Smooth muscle cell (in vitro differentiated cells): Measurements from ENCODE around the gene MAPK11. TPM values are rescaled to one million over a fixed set of nuclear protein-coding genes. Genes with fewer than 3 reads are reported as not detected.
A peak's percentile ranks its signal among the peaks of the same experiment; 100 is the strongest.

Source experiments
- DNase-seq: peaks from one replicate; lab custom pipeline; 2025; ENCODE audit not compliant: unreplicated experiment; lab: John Stamatoyannopoulos, UW
- H2AFZ ChIP-seq: fragments of 200-600 bp; sonication (generic); 2 replicates; pipeline ENCODE4 v1.6.0; 2016; ENCODE audit warnings: antibody characterized with exemption, low read depth, mild to moderate bottlenecking
- H3F3A ChIP-seq: fragments of 200-600 bp; sonication (generic); 2 replicates; pipeline ENCODE4 v1.6.0; 2017; ENCODE audit warnings: antibody characterized with exemption, low read depth
- H3K27ac ChIP-seq: fragments of 200-600 bp; sonication (generic); 2 replicates; pipeline ENCODE4 v1.5.1; 2016; ENCODE audit warnings: low read depth, mild to moderate bottlenecking
- H3K27me3 ChIP-seq: fragments of 200-600 bp; sonication (generic); 2 replicates; pipeline ENCODE4 v1.6.1; 2016; ENCODE audit warnings: low read depth, mild to moderate bottlenecking
- H3K36me3 ChIP-seq: fragments of 200-600 bp; sonication (generic); 2 replicates; pipeline ENCODE4 v1.5.1; 2016; ENCODE audit warnings: low read depth
- H3K4me1 ChIP-seq: fragments of 200-600 bp; sonication (generic); 2 replicates; pipeline ENCODE4 v1.5.1; 2016; ENCODE audit warnings: low read depth
- H3K4me2 ChIP-seq: fragments of 200-600 bp; sonication (generic); 2 replicates; pipeline ENCODE4 v1.6.0; 2016; ENCODE audit warnings: mild to moderate bottlenecking
- H3K4me3 ChIP-seq: fragments of 200-600 bp; sonication (generic); 2 replicates; pipeline ENCODE4 v1.5.1; 2016; ENCODE audit warnings: mild to moderate bottlenecking
- H3K79me2 ChIP-seq: fragments of 200-600 bp; sonication (generic); 2 replicates; pipeline ENCODE4 v1.6.0; 2016; ENCODE audit warnings: low read depth, mild to moderate bottlenecking
- H3K9ac ChIP-seq: fragments of 200-600 bp; sonication (generic); 2 replicates; pipeline ENCODE4 v1.6.0; 2016; ENCODE audit warnings: low read depth
- H3K9me3 ChIP-seq: fragments of 200-600 bp; sonication (generic); replicated peaks from 2 replicates; pipeline ENCODE4 v1.5.1; 2016; ENCODE audit warnings: low read depth
- H4K20me1 ChIP-seq: fragments of 200-600 bp; sonication (generic); 2 replicates; pipeline ENCODE4 v1.6.0; 2016; ENCODE audit warnings: low read depth
- CTCF ChIP-seq: fragments of 200-600 bp; sonication (generic); IDR thresholded peaks from 2 replicates; pipeline ENCODE4 v1.5.1; 2017; ENCODE audit warnings: borderline replicate concordance, mild to moderate bottlenecking, antibody characterized with exemption; ENCODE audit not compliant: insufficient read depth, poor library complexity, severe bottlenecking
- WGBS: methylation state at CpG from one replicate; pipeline ENCODE4 v1.1.7; 2016; ENCODE audit warnings: low lambda C conversion rate; 5-methylcytosine and 5-hydroxymethylcytosine counted together
- polyA plus RNA-seq: library from polyadenylated mRNA; unstranded; fragments of >200 nt; fragmentation: Nextera tagmentation; extraction: Ambion mirVana; gene quantifications from 2 replicates; pipeline ENCODE4 v1.2.1, GENCODE V29; 2016
- total RNA-seq: library from RNA; depleted of rRNA; stranded (reverse); fragments of >200 nt; gene quantifications from 2 replicates; pipeline ENCODE4 v1.2.3, GENCODE V29; 2014

The MAPK11 gene
- total and polyA plus RNA-seq, 2 experiments from 2014 or later: 0.65 to 4.2 TPM

- Histone ChIP-seq H2AFZ (no peak overlapping the region), H3K27ac (peak overlapping the region; percentile 72), H3K4me2 (peak overlapping the region; percentile 39), H3F3A (peaks cover 10% of the 10 kb centered on the region), H3K9me3 (no peaks in the 10 kb centered on the region), H3K27me3 (no peaks in the 10 kb centered on the region), H3K9ac (no peak overlapping the region), H4K20me1 (peaks cover 100% of the 10 kb centered on the region), H3K79me2 (peaks cover 98% of the 10 kb centered on the region), H3K36me3 (no peaks in the 10 kb centered on the region), H3K4me3 (no peak overlapping the region), H3K4me1 (peaks cover 46% of the 10 kb centered on the region)
- WGBS: 91% methylated on average over 20 of the region's 20 CpGs
- DNase-seq: no peak
- TF ChIP-seq CTCF: no peak
Measured at GRCh38 chr22:50297510-50298265, 27.5 kb upstream of the MAPK11 start.

DNA sequence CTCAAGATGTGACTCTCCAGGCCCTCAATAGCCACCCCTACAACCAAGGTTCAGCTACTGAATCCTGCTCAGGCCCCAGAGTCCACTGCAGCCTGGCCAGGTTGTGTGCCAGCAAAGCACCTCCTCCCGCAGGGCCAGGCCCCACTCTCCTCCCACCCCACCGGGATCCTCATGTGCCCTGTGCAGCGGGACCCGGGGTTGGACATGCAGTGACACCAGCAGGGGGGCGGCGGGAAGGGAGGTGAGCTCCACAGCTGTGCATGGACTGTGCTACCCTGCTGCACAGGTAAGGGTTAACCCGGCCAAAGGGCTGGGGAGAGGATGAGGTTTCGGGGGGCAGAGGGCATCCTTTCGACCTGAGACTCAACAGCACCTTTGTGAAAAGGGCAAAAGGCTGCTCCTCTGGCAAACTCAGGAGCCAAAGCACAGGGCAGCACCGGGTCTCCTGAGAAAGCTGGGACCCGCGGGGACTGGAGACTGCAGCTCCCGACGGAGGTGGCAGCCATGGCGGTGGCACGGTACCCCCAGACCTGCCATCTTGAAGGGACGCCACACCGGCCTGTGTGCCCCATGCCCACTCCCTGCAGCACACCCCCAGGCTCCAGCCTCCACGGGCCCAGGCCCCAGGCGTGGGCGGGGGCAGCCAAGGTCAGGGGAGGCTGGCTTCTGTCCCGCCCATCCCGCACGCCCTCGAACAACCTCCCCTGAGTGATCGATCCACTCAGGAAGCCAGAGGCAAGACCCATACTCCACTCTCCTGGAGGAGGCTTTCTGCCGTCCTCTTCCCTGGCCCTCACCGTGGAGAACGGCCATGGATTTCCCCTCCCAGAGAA is 26.7 kb upstream of the MAPK11 start:
- 93% methylated on average over 25 of the region's 29 CpGs for WGBS
- no peak for TF ChIP-seq CTCF
- Histone ChIP-seq H4K20me1 (peaks cover 100% of the 10 kb centered on the region), H2AFZ (no peak overlapping the region), H3K4me1 (peaks cover 45% of the 10 kb centered on the region), H3K27ac (peak overlapping the region; percentile 72), H3K4me3 (no peak overlapping the region), H3F3A (peaks cover 10% of the 10 kb centered on the region), H3K9ac (no peak overlapping the region), H3K4me2 (peak overlapping the region; percentile 39), H3K36me3 (no peaks in the 10 kb centered on the region), H3K27me3 (no peaks in the 10 kb centered on the region), H3K9me3 (no peaks in the 10 kb centered on the region), H3K79me2 (peaks cover 98% of the 10 kb centered on the region)
- DNase-seq: no peak

- Histone ChIP-seq H3K79me2 (peaks cover 98% of the 10 kb centered on the region), H3K27ac (peak overlapping the region; percentile 90), H3K9me3 (no peaks in the 10 kb centered on the region), H3K27me3 (no peaks in the 10 kb centered on the region), H3K36me3 (no peaks in the 10 kb centered on the region), H3K4me2 (peak overlapping the region; percentile 84), H3K9ac (peak overlapping the region; percentile 45), H3K4me1 (peaks cover 26% of the 10 kb centered on the region), H3K4me3 (no peak overlapping the region), H3F3A (peaks cover 10% of the 10 kb centered on the region), H2AFZ (no peak overlapping the region), H4K20me1 (peaks cover 100% of the 10 kb centered on the region)
- WGBS: 65% methylated on average over 5 of the region's 5 CpGs
- no peak for TF ChIP-seq CTCF
- no peak for DNase-seq
Measured at GRCh38 chr22:50294319-50294656, 24.1 kb upstream of the MAPK11 start.
